ENCODE results near the gene LYPLAL1.
"Not testable (repeated sequence)": the region's sequence is repeated elsewhere in the genome, so short reads cannot be mapped to it uniquely, and the experiment has no call there.

Gene LYPLAL1

DNA sequence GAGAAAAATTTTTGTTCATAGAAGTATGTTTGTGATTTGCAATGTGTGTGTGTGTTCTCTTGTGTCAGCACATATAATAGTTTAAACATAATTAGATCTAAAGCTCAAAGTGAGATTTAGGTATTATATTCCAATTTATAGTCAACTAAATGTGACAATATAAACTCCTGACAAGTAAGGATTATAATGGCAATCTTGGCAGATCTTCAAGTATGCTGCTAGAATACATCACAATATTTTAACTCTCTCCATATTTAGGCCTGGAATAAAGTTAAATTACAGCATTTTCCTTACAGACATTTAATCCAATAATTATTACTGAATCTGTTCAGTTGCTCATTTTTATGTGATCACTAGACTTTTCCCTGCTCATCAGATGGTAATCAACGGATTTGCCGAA lies 65.8 kb downstream of the LYPLAL1 start:
- Histone ChIP-seq H3K27ac (ENCODE audit: low read depth, low read length) (no peak overlapping the region), H3K9me2 (replicated peaks; ENCODE audit: control insufficient read depth, low read length) (no peaks in the 10 kb centered on the region), H4K20me1 (ENCODE audit: control insufficient read depth, insufficient read depth, low read depth, low read length) (no peaks in the 10 kb centered on the region), H3K27me3 (ENCODE audit: control insufficient read depth, low read length) (no peaks in the 10 kb centered on the region), H3K79me2 (ENCODE audit: control insufficient read depth, low read length) (no peaks in the 10 kb centered on the region), H3K4me3 (ENCODE audit: low read length) (no peak overlapping the region), H3K4me2 (ENCODE audit: low read length) (no peak overlapping the region), H3K9me3 (ENCODE audit: control insufficient read depth, insufficient read depth, low read length) (no peaks in the 10 kb centered on the region), H3K4me1 (ENCODE audit: control insufficient read depth, low read length) (no peaks in the 10 kb centered on the region), H3K36me3 (ENCODE audit: control insufficient read depth, low read length) (no peaks in the 10 kb centered on the region), H3F3A (ENCODE audit: control insufficient read depth, insufficient read depth) (no peaks in the 10 kb centered on the region)
- TF ChIP-seq, protein P1, sequence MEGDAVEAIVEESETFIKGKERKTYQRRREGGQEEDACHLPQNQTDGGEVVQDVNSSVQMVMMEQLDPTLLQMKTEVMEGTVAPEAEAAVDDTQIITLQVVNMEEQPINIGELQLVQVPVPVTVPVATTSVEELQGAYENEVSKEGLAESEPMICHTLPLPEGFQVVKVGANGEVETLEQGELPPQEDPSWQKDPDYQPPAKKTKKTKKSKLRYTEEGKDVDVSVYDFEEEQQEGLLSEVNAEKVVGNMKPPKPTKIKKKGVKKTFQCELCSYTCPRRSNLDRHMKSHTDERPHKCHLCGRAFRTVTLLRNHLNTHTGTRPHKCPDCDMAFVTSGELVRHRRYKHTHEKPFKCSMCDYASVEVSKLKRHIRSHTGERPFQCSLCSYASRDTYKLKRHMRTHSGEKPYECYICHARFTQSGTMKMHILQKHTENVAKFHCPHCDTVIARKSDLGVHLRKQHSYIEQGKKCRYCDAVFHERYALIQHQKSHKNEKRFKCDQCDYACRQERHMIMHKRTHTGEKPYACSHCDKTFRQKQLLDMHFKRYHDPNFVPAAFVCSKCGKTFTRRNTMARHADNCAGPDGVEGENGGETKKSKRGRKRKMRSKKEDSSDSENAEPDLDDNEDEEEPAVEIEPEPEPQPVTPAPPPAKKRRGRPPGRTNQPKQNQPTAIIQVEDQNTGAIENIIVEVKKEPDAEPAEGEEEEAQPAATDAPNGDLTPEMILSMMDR (IDR thresholded peaks at IDR 0.05; ENCODE audit: low read depth, low read length, poor library complexity, severe bottlenecking) = no peak
- no peak for TF ChIP-seq EZH2phosphoT487 (IDR thresholded peaks at IDR 0.05; ENCODE audit: borderline replicate concordance, low read length)

DNA sequence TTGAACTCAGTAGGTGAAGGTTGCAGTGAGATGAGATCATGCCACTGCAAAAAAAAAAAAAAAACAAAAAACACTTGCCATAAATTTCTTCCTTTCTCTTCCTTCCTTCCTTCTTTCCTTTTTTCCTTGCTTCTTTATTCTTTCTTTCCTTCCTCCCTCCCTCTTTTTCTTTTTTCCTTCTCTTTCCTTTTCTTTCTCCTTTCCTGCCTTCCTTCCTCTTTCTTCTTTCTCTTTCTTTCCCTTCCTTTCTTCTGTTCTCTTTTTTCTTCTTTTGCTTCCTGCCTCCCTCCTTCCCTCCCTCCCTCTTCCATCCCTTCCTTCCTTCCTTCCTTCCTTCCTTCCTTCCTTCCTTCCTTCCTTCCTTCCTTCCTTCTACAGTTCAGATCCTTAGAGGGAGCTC lies 71.2 kb downstream of the LYPLAL1 start:
- H3K9me3 ChIP-seq (ENCODE audit: control insufficient read depth, insufficient read depth, low read length) = no peaks in the 10 kb centered on the region
- no peak overlapping the region for H3K4me3 ChIP-seq (ENCODE audit: low read length)
- no peak overlapping the region for H3K4me2 ChIP-seq (ENCODE audit: low read length)
- H3F3A ChIP-seq (ENCODE audit: control insufficient read depth, insufficient read depth) = no peaks in the 10 kb centered on the region
- H3K36me3 ChIP-seq (ENCODE audit: control insufficient read depth, low read length) = no peaks in the 10 kb centered on the region
- H3K4me1 ChIP-seq (ENCODE audit: control insufficient read depth, low read length) = no peaks in the 10 kb centered on the region
- no peak overlapping the region for H3K27ac ChIP-seq (ENCODE audit: low read depth, low read length)
- no peaks in the 10 kb centered on the region for H4K20me1 ChIP-seq (ENCODE audit: control insufficient read depth, insufficient read depth, low read depth, low read length)
- no peaks in the 10 kb centered on the region for H3K27me3 ChIP-seq (ENCODE audit: control insufficient read depth, low read length)
- TF ChIP-seq EZH2phosphoT487 (IDR thresholded peaks at IDR 0.05; ENCODE audit: borderline replicate concordance, low read length) = no peak
- TF ChIP-seq, protein P1 (IDR thresholded peaks at IDR 0.05; ENCODE audit: low read depth, low read length, poor library complexity, severe bottlenecking) = no peak
- no peaks in the 10 kb centered on the region for H3K9me2 ChIP-seq (replicated peaks; ENCODE audit: control insufficient read depth, low read length)
- H3K79me2 ChIP-seq (ENCODE audit: control insufficient read depth, low read length) = no peaks in the 10 kb centered on the region

DNA sequence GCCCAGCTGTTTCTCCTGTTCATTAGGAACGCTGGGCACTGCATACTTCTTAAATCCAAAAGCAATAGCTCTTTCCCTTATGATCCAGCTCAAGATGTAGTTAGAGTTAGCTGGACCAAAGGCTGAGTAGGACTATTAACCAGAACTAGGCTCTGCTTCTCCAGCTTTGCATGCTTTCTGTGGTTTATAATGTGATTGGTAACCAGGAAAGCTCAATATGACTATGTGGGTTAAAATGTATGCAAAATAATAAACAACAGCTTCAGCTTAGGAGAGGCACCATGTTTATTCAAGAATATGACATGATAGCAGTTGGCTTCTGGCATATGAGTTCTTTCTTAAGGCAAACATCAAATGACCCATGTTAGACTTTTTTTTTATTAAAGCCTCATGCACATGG lies 73.8 kb downstream of the LYPLAL1 start:
- no peak for TF ChIP-seq EZH2phosphoT487 (IDR thresholded peaks at IDR 0.05; ENCODE audit: borderline replicate concordance, low read length)
- TF ChIP-seq, protein P1 (IDR thresholded peaks at IDR 0.05; ENCODE audit: low read depth, low read length, poor library complexity, severe bottlenecking) = no peak
- Histone ChIP-seq H3K79me2 (ENCODE audit: control insufficient read depth, low read length) (no peaks in the 10 kb centered on the region), H3K27ac (ENCODE audit: low read depth, low read length) (no peak overlapping the region), H3K4me3 (ENCODE audit: low read length) (no peak overlapping the region), H3F3A (ENCODE audit: control insufficient read depth, insufficient read depth) (no peaks in the 10 kb centered on the region), H4K20me1 (ENCODE audit: control insufficient read depth, insufficient read depth, low read depth, low read length) (no peaks in the 10 kb centered on the region), H3K4me1 (ENCODE audit: control insufficient read depth, low read length) (no peaks in the 10 kb centered on the region), H3K36me3 (ENCODE audit: control insufficient read depth, low read length) (no peaks in the 10 kb centered on the region), H3K9me3 (ENCODE audit: control insufficient read depth, insufficient read depth, low read length) (no peaks in the 10 kb centered on the region), H3K9me2 (replicated peaks; ENCODE audit: control insufficient read depth, low read length) (no peaks in the 10 kb centered on the region), H3K27me3 (ENCODE audit: control insufficient read depth, low read length) (no peaks in the 10 kb centered on the region), H3K4me2 (ENCODE audit: low read length) (no peak overlapping the region)

DNA sequence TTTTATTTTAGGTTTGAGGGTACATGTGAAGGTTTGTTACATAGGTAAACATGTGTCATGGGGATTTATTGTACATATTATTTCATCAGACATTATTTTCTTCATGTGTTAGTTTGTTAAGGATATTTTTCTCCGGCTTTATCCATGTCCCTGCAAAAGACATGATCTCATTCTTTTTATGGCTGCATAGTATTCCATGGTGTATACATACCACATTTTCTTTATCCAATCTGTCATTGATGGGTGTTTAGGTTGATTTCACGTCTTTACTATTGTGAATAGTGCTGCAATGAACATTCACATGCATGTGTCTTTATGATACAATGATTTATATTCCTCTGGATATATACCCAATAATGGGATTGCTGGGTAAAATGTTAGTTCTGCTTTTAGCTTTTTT lies 76.8 kb downstream of the LYPLAL1 start:
- not testable (repeated sequence) for H3K4me1 ChIP-seq (ENCODE audit: control insufficient read depth, low read length); H3K36me3 ChIP-seq (ENCODE audit: control insufficient read depth, low read length); H3F3A ChIP-seq (ENCODE audit: control insufficient read depth, insufficient read depth); H3K9me3 ChIP-seq (ENCODE audit: control insufficient read depth, insufficient read depth, low read length); H4K20me1 ChIP-seq (ENCODE audit: control insufficient read depth, insufficient read depth, low read depth, low read length); H3K4me3 ChIP-seq (ENCODE audit: low read length); H3K27ac ChIP-seq (ENCODE audit: low read depth, low read length); H3K27me3 ChIP-seq (ENCODE audit: control insufficient read depth, low read length); H3K9me2 ChIP-seq (replicated peaks; ENCODE audit: control insufficient read depth, low read length); H3K79me2 ChIP-seq (ENCODE audit: control insufficient read depth, low read length); H3K4me2 ChIP-seq (ENCODE audit: low read length)
